Measurements from ENCODE around the gene UBL5. TPM values are rescaled to one million over a fixed set of nuclear protein-coding genes. Genes with fewer than 3 reads are reported as not detected.

UBL5 gene
- 91.3 TPM for total RNA-seq

DNA sequence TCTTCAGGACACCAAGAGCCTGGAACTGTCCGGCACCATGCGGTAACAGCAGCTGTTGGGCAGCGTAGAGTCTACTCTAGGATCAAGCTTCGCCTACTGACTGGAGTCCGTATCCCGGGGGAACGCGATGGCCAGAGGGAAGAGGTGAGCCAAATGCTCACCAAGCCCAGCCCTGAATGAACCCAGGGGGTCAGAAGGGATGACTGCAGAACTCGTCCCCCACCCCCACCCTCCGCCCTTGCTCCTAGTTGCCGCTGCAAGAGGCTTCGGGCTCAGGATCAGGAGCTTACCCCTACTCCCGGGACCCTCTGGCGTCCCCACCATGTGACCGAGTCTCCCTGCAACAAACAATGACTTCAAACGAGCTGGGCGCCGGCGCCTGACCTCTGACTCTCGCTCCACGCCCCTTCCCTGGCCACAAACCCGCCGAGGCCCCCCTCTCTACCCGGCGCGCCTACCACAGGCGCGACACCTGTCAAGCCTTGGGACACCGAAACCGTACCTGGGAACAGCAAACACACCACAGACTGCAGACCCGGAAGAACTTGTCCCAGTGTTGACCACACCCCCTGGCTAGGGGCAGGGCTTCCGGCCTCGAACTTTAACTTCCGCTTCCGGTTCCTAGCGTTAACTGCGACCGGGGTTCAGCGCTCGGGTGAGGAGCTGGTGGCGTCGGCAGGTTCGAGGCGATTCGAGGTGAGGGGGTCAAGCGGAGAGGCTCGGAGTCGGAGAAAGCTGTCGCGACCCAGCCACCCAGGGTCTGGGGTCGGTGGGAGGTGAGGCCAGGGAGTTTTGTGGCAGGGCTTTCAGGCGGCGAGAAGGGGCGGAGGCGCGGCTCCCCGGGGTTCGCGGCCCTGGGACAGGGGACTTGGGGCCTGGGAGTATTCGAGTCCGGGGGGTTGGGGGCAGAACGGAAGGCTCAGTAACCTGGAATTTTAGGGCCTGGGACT lies at the start of gene UBL5:
UBL5 (plus strand) TSS at position 630 of the 950 bp plus-strand sequence. CDS start 420 bp downstream, outside the sequence.

DNA sequence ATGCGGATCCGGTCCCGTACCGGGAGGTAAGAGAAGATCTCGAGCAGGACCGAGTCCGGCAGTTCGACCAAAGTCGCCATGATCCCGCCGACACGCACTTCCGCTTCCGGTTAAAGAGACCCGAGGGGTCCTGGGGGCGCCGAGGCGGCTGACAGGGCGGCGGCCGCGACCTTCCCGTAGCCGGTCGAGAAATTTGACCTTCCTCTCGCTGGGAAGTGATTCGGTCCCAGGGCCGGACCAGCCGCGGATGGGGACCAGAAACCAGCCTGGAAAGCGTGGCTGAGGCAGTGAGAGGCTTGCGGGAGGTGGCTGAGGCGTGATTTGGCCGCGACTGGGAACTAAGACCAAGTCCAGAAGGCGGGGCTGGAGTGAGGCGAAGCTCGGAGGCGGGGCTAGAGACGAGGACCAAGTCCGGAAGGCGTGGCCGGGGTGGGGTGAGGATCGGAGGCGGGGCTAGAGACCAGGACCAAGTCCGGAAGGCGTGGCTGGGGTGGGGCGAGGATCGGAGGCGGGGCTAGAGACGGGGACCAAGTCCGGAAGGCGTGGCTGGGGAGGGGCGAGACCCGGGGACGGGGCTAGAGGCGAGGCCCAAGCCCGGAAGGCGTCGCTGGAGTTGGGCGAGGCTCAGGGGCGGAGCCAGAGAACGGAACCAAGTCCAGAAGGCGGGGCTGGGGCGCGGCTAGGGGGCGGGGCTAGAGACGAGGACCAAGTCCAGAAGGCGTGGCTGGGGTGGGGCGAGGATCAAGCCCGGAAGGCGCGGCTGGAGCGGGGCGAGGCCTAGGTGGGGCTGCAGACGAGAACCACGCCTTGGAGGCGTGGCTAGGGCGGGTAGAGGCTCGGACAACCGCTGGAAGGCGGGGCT lies 8.8 kb upstream of the UBL5 start, which contains the start of gene FBXL12:
FBXL12 (minus strand) TSS at position 346 of the 862 bp plus-strand sequence; CDS start at position 80, 266 bp downstream.

DNA sequence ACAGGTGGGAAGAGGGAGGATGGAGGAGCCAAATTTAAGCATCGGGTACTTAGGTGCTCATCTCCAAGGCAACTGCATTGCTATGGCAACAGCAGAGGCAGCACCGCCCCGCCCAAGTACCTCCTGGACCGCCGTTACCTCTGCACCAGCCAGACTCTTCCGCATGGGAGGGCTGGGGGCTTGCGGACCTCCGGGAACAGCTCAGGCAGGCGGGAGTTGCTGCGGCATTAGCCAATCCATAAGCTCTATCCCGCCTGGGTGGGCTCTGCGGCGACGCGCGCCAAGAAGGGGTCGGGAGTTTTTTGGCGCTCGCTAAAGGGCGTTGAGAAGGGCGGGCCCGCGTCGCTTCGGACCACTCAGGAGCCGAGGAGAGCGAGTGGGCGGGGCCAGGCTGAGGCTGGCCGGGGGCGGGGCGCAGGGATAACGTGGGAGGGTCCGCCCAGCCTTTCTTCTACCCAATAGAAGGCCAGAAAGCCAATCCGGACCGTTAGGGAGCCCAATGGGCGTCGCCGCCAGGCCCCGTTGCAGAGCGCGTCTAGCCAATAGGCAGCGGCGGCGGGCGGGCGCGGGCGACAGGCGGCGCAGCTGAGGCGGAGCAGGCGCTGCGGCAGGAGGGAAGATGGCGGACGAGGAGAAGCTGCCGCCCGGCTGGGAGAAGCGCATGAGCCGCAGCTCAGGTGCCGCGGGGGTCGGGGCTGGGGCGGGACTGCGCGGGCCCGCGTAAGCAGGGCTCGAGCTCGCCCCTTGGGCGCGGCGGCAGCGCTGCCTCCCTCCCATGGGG lies 7.2 kb downstream of the UBL5 start, which contains the start of gene PIN1:
PIN1 (plus strand) TSS at position 593 of the 781 bp plus-strand sequence; CDS start at position 620, 27 bp downstream.

Small RNAs within 50 kb of the gene (small RNA-seq; reads per million reads assigned to genes)
- not detected for gene RF00156 (ENCODE audit: low replicate concordance)

Other genes with a start within 250 kb of the UBL5 start
- gene ZNF121, start 243.4 kb upstream of the UBL5 start, total RNA-seq: 47.3 TPM
- 42.0 TPM for gene ZNF561, start 206.7 kb upstream of the UBL5 start, total RNA-seq
- 35.2 TPM for gene ZNF562, start 152.8 kb upstream of the UBL5 start, total RNA-seq
- 34.4 TPM for gene ZNF846, start 59.2 kb upstream of the UBL5 start, total RNA-seq
- 29.4 TPM for gene FBXL12, start 8.8 kb upstream of the UBL5 start, total RNA-seq
- 70.5 TPM for gene PIN1, start 7.4 kb downstream of the UBL5 start, total RNA-seq
- gene OLFM2, start 108.6 kb downstream of the UBL5 start, total RNA-seq: 22.2 TPM
- 9.5 TPM for gene COL5A3, start 182.6 kb downstream of the UBL5 start, total RNA-seq
- gene RDH8, start 185.6 kb downstream of the UBL5 start, total RNA-seq: not detected